ENCODE data around the gene URB1. TPM values are rescaled to one million over a fixed set of nuclear protein-coding genes. Genes with fewer than 3 reads are reported as not detected.

The URB1 gene
- total and polyA plus RNA-seq, 9 donors: 7.6 to 29.6 (median 18.0) TPM

- H3K36me3 ChIP-seq: no peaks in the 10 kb centered on the region
- 85 to 86% (median 85%) methylated on average over 6 of the region's 6 CpGs for WGBS, 3 donors
These were observed 72.8 kb downstream of the URB1 start for GRCh38 chr21:32320059-32320458.

DNA sequence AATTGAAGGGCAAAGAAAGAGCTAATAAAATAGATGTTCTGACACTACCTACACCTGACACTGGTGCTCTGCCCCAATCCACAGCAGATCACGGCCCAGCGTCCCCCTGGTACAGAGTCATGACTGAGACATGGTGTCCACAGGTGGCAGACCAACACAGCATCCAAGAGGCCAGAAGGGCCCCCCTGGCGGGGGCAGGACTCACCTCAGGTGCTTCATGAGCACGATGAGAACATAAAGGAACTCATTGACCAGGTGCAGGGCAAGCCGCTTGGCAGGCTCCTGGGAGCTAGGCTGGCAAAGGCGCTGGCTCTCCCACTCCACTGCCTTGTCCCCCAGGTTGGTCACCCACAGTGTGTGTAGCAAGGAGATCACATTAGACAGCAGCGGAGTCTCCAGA, 73.8 kb downstream of the URB1 start:
- no peaks in the 10 kb centered on the region for H3K36me3 ChIP-seq

More at GRCh38 chr21:32320059-32320458, 72.8 kb downstream of the URB1 start:
- Histone ChIP-seq H3K9me3 (no peaks in the 10 kb centered on the region), H3K4me3 (no peak overlapping the region), H3K27me3 (no peaks in the 10 kb centered on the region), H3K27ac (no peak overlapping the region), H3K4me1 (ENCODE audit: insufficient read depth) (no peaks in the 10 kb centered on the region)
- DNase-seq: no peak
- intact Hi-C loops (cut with DNase I): no loop called here
- TF ChIP-seq POLR2A (IDR thresholded peaks at IDR 0.05): no peak
- no peak for TF ChIP-seq EP300 (IDR thresholded peaks at IDR 0.05)
- TF ChIP-seq CTCF (IDR thresholded peaks at IDR 0.05): no peak

GRCh38 chr21:32317726-32318125, 75.1 kb downstream of the URB1 start:
- H3K36me3 ChIP-seq: no peaks in the 10 kb centered on the region
- no peak overlapping the region for H3K4me3 ChIP-seq
- no peak overlapping the region for H3K27ac ChIP-seq
- no peaks in the 10 kb centered on the region for H3K4me1 ChIP-seq (ENCODE audit: insufficient read depth)
- no peak for DNase-seq
- H3K27me3 ChIP-seq: no peaks in the 10 kb centered on the region
- H3K9me3 ChIP-seq: no peaks in the 10 kb centered on the region
- intact Hi-C loops (cut with DNase I): no loop called here
- TF ChIP-seq EP300 (IDR thresholded peaks at IDR 0.05) (no peak), CTCF (IDR thresholded peaks at IDR 0.05) (no peak), POLR2A (IDR thresholded peaks at IDR 0.05) (no peak)
- 80 to 96% (median 94%) methylated on average over 9 of the region's 9 CpGs for WGBS, 3 donors

More for the DNA sequence above, 73.8 kb downstream of the URB1 start:
- Histone ChIP-seq H3K27me3 (no peaks in the 10 kb centered on the region), H3K4me1 (ENCODE audit: insufficient read depth) (no peaks in the 10 kb centered on the region), H3K9me3 (no peaks in the 10 kb centered on the region), H3K4me3 (no peak overlapping the region), H3K27ac (no peak overlapping the region)
- intact Hi-C loops (cut with DNase I): no loop called here
- WGBS, 3 donors: 94 to 97% (median 97%) methylated on average over 6 to 7 of the region's 7 CpGs
- TF ChIP-seq CTCF (IDR thresholded peaks at IDR 0.05) (no peak), EP300 (IDR thresholded peaks at IDR 0.05) (no peak), POLR2A (IDR thresholded peaks at IDR 0.05) (no peak)
- DNase-seq: no peak

DNA sequence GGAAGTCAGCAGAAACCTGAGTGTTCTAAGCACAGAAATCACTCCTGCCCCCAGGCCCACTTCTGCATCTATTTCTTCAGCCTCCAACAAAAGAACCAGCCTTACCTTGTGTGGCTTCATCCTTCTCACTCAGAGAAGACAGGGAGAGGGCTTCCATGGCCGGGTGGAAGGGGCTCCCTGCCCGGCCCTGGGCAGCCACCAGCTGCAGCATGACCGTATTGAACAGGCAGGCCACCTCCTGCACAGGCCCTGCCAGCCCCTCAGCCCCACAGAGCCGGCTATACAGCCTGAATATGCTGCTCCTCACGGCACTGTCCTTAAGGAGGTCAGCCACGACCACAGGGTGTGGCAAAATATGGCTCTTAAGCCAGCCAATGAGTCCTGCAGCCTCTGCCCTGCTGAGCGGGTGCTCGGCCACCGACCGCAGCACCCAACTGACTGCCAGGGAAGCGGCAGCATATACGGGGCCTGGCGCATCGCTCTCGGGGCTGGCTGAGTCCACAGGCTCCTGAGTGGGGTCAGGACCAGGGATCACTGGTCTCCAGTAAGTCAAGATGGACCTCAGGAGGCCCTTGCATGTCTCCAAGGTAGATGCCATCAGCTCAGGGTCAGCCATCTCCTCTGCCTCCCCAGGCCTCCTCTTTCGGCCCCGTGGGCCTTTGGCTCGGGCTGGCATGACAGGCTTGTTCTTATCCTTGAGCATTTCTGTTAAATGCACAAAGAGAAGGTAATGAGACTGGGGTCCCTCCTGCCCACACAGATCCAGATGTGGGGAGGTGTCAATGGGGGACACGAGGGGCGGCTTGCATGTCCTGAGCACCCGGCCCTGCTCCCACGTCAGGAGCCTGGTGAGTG, 76.2 kb downstream of the URB1 start:
- 92 to 93% (median 93%) methylated on average over 22 of the region's 22 CpGs for WGBS, 3 donors
- intact Hi-C loops (cut with DNase I): no loop called here
- no peaks in the 10 kb centered on the region for H3K27me3 ChIP-seq
- no peaks in the 10 kb centered on the region for H3K4me1 ChIP-seq (ENCODE audit: insufficient read depth)
- TF ChIP-seq CTCF (IDR thresholded peaks at IDR 0.05) (no peak), POLR2A (IDR thresholded peaks at IDR 0.05) (no peak), EP300 (IDR thresholded peaks at IDR 0.05) (no peak)
- no peaks in the 10 kb centered on the region for H3K36me3 ChIP-seq
- no peak overlapping the region for H3K4me3 ChIP-seq
- no peaks in the 10 kb centered on the region for H3K9me3 ChIP-seq
- H3K27ac ChIP-seq: no peak overlapping the region
- DNase-seq: no peak
